ENCODE results near the gene PPP1R14B.
A peak's percentile ranks its signal among the peaks of the same experiment; 100 is the strongest.

PPP1R14B gene

GRCh38 chr11:64245797-64246620 lies 734 bp downstream of the PPP1R14B start:
- DNase-seq (ENCODE audit: low spot score), result peak; percentile 83

- DNase-seq (ENCODE audit: low spot score), result no peak
These were observed 1.3 kb downstream of the PPP1R14B start for GRCh38 chr11:64245401-64245796.

DNA sequence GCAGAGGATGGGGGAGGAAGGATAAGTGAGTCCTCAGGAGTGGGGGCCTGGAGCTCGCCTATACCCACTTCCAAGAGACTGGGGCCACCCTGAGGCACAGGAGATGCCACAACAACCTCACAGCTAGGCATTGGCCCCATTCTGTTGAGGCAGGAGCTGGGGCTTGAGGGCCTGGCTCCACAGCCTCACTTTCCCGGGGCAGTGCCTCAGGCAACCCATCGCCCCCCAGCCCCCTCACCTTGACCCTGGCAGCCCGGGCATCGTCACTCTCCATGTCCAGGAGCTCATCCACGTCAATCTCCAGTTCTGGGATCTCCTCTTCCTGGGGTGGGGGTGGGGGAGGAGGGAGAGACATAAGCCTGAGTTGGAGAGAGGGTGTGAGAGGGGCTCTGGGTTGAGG lies 1.8 kb downstream of the PPP1R14B start:
- no peak for DNase-seq (ENCODE audit: low spot score)

DNA sequence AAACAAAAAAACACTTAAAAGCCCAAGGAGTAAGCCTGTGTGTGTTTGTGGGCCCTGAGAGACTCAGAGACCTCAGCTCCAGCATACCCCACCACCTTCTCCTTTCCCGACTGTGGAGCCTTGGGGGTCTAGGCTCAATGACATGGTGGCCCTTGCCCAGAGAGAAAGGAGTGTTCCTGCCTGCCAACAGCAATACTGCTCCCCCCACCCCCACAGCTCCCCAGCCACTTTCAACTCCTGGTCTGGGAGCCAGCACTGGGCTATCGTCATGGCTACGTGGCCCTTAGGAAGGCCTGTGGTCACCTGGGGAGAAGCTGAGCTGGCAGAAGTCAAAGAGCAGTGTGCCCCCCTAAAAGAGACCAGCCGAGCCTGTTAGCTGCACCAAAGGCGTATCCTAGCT lies 2.6 kb downstream of the PPP1R14B start:
- DNase-seq (ENCODE audit: low spot score), result no peak

GRCh38 chr11:64243236-64243854 lies 3.4 kb downstream of the PPP1R14B start:
- DNase-seq (ENCODE audit: low spot score), result no peak

- DNase-seq (ENCODE audit: low spot score), result no peak
These were observed 5.0 kb downstream of the PPP1R14B start for GRCh38 chr11:64241491-64242374.

- DNase-seq (ENCODE audit: low spot score), result peak; percentile 96
These were observed 5.6 kb downstream of the PPP1R14B start for GRCh38 chr11:64241241-64241490.

- peak; percentile 99 for DNase-seq (ENCODE audit: low spot score)
These were observed 6.1 kb downstream of the PPP1R14B start, which contains the start of gene FKBP2 for GRCh38 chr11:64240435-64241240. Gene FKBP2, plus strand, starts transcription at chr11:64241095. Its CDS starts 1,293 bp downstream, at chr11:64242388.

- DNase-seq (ENCODE audit: low spot score), result no peak
These were observed 6.9 kb downstream of the PPP1R14B start for GRCh38 chr11:64239662-64240434.

- no peak for DNase-seq (ENCODE audit: low spot score)
These were observed 7.7 kb downstream of the PPP1R14B start for GRCh38 chr11:64238999-64239398.

DNA sequence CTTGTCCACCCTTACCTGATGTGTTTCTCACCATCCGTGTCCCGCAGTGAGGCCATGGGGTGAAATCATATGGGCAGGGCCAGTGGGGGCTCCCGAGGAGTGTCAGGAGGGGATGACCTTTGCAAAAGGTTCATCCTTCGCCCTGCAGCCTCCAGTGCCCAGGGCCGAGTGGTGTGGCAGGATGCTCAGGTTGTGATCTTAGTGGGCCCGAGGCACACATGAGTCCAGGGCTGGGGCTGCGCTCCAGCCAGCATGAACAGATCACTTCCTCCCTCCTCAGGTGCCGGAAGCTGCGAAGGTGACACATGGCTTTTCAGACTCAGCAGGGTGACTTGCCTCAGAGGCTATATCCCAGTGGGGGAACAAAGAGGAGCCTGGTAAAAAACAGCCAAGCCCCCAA lies 8.7 kb downstream of the PPP1R14B start:
- DNase-seq (ENCODE audit: low spot score), result no peak

DNA sequence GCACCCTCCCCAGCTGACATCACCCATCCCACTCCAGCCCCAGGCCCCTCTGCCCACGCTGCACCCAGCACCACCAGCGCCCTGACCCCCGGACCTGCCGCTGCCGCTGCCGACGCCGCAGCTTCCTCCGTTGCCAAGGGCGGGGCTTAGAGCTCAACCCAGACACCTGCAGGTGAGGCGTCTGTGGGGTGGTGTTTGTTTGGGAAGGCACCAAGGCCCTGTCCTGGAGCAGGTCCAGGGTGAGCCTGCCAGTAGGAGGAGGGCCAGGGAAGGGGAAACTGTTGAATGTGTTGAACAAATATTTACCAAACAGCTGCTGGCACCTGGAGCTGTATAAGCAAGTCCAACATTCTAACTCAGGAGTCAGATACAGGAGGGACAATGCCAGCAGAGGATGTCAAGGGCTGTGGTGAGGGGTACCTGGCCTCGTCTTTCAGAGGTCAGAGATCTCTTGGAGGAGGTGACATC lies 9.2 kb downstream of the PPP1R14B start:
- DNase-seq (ENCODE audit: low spot score), result no peak

- DNase-seq (ENCODE audit: low spot score), result no peak
These were observed 11.1 kb downstream of the PPP1R14B start for GRCh38 chr11:64235437-64236161.

DNA sequence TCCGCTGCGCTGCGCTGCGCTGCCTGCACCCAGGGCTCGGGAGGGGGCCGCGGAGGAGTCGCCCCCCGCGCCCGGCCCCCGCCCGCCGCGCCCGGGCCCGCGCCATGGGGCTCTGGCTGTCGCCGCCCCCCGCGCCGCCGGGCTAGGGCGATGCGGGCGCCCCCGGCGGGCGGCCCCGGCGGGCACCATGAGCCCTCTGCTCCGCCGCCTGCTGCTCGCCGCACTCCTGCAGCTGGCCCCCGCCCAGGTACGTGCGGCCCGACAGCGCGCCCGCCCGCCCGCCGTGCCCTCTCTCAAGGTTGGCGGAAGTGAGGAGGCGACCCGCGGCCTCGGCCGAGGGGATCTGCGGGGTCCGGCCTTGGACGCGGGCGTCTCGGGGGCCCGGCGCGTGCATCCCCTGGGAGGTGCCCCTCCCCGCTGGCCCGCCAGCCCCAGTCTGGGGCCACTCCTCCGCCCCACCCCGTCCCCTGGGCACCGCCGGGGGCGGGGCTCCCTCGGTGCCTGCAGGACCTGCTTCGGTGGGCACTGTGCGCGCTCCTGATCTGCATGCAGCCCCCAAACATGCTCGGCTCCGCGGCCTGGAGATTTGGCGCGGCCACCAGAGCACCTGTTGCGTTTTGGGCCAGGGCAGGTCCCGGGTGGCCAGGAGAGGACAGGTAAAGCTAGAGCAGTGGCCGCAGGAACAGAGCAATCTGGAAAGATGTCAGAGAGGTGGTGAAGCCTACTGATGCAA lies 11.9 kb downstream of the PPP1R14B start:
- peak; percentile 54 for DNase-seq (ENCODE audit: low spot score)

GRCh38 chr11:64233913-64234586 lies 12.7 kb downstream of the PPP1R14B start, which contains the start of gene VEGFB:
Gene VEGFB, plus strand, starts transcription at chr11:64234584. Its CDS starts 250 bp downstream, at chr11:64234834.
- peak; percentile 83 for DNase-seq (ENCODE audit: low spot score)

GRCh38 chr11:64232967-64233315 lies 13.8 kb downstream of the PPP1R14B start:
- DNase-seq (ENCODE audit: low spot score), result no peak

DNA sequence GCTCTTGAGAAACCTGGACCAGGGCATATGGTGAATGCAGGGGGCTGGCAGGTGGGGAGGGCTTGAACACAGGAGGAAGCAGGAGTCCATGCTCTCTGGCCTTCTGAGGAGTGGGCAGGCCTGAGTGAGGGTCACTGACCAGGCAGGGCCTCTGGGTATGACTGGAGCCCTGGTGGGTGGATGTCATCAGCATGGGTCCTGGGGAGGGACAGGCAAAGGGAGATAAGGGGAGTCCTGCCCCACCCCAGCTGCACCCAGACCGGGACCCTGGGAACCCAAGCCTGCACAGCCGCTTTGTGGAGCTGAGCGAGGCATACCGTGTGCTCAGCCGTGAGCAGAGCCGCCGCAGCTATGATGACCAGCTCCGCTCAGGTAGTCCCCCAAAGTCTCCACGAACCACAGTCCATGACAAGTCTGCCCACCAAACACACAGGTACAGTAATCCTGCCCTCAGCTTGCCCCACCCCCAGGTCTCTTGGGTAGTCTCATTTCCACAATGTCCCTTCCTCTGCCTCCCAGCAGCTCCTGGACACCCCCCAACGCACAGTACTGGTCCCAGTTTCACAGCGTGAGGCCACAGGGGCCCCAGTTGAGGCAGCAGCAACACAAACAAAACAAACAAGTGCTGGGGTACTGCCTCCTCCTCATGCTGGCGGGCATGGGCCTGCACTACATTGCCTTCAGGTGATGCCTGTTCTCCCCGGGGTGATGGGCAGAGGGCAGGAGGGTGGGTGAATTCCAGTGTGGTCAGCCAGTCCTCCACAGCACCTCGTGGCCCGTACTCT lies 14.4 kb downstream of the PPP1R14B start:
- DNase-seq (ENCODE audit: low spot score), result no peak

- DNase-seq (ENCODE audit: low spot score), result no peak
These were observed 15.2 kb downstream of the PPP1R14B start for GRCh38 chr11:64231546-64231945.

Data from AG20443 (cell line).